Activated CD8-positive, alpha-beta memory T cell treated with anti-CD3 and anti-CD28 coated beads for 24 hours (primary cell): ENCODE data around the gene PLPP4.

ENCODE experiments used
- DNase-seq: peaks from one replicate; pipeline ENCODE4 v3.0.0-alpha.2; 2020

The PLPP4 gene

GRCh38 chr10:120628197-120628596 is 171.2 kb downstream of the PLPP4 start:
- no peak for DNase-seq

- no peak for DNase-seq
Observed at GRCh38 chr10:120630266-120630665, 173.2 kb downstream of the PLPP4 start.

- DNase-seq, result no peak
Observed at GRCh38 chr10:120632047-120632446, 175.0 kb downstream of the PLPP4 start.

- DNase-seq, result no peak
Observed at GRCh38 chr10:120632942-120633341, 175.9 kb downstream of the PLPP4 start.

- no peak for DNase-seq
Observed at GRCh38 chr10:120634659-120635058, 177.6 kb downstream of the PLPP4 start.
